NK-92 treated with Interleukin-12 subunit alpha and Interleukin-12 subunit beta, amount 100 ng/mL, for 24 hours (cell line): ENCODE results near the gene PDPK1.
A peak's percentile ranks its signal among the peaks of the same experiment; 100 is the strongest.
"Not testable (repeated sequence)": the region's sequence is repeated elsewhere in the genome, so short reads cannot be mapped to it uniquely, and the experiment has no call there.

Experiments
- DNase-seq: peaks from one replicate; lab custom pipeline; 2025; lab: John Stamatoyannopoulos, UW

The PDPK1 gene

DNA sequence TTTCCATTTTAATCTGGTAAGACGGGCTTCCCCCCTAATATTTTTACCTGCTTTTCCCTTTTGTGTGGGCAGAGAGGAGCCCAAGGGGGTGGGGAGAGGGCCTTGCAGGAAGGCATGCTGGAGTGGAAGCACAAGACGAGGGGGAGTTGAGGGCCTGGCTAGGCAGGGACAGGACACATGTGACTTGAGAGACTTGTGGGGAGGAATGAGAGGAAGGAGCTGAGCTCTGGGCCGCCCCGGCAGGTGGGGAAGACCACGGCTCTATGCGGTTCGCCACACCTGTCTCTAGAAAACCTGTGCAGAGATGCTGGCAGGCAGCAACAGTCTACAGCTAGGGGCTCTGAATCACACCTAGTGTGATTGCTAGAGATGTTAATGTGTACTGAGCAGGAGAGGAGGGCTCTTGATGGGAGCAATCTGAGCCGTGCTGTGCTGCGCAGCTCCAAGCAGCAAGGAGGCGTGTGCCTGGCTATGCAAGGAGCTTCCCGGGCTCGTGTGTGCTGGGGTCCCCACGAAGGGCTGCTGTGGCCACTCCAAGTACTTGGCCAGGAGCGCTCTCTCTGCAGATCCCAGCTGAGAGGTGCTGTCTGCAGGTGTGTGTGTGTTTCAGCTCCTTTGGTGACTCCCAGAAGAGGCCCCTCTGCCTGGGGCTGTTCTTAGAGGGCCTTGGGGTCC, 50.2 kb downstream of the PDPK1 start:
- DNase-seq, result no peak

DNA sequence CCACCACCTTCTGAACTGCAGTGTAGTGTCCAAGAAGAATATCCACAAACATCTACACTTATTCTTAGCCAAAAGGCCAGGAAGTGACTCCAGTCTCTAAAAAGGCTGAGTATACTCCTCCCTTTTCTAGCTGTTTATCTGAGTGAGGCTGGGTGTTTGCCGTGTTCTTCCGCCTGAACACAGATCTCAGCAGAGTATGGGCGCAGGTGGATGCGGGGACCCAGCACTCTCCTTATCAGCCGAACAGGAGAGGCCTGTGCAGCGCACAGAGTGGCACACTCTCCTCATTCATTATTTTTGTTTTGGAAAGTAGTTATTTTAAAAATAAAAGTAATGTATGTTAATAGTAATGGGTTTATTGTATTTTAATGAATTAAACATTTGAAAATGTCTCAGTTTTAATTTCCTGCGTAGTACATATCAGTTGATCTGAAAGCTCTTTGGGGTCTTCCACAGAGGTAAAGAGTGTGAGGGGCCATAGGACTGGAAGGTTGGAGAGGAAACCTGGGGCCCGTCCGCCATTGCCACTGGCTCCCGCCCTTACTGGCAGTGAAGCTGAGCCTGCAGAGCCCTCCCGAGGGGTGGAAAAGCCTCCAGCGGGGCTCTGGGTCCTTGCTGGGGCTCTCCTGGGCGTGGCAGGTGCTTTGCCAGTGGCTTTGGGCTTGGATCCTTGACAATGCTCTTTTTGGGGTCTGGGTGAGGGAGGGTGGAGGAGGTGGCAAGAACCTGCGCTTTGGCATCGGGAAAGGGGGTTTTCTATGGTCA, 53.8 kb downstream of the PDPK1 start:
- DNase-seq, result no peak

DNA sequence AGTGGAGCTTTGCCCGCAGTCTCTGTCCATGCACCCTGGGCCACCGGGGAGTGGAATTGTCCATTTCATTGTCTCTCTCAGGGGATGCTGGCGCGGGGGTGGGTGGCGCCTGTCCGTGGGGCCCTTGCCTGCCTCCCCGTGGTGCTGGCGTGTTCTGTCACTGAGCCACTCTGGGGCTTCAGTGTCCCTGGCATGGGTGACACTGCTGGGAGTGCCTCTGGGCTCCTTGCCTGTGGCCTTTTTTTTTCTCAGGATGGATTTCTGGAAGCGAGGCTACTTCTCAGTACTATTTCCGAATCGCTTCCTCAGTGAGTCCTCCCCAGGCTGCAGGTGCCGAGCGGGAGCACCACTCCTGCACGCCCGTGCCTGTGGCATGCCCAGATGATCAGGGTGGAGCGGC, 55.0 kb downstream of the PDPK1 start:
- DNase-seq, result no peak

DNA sequence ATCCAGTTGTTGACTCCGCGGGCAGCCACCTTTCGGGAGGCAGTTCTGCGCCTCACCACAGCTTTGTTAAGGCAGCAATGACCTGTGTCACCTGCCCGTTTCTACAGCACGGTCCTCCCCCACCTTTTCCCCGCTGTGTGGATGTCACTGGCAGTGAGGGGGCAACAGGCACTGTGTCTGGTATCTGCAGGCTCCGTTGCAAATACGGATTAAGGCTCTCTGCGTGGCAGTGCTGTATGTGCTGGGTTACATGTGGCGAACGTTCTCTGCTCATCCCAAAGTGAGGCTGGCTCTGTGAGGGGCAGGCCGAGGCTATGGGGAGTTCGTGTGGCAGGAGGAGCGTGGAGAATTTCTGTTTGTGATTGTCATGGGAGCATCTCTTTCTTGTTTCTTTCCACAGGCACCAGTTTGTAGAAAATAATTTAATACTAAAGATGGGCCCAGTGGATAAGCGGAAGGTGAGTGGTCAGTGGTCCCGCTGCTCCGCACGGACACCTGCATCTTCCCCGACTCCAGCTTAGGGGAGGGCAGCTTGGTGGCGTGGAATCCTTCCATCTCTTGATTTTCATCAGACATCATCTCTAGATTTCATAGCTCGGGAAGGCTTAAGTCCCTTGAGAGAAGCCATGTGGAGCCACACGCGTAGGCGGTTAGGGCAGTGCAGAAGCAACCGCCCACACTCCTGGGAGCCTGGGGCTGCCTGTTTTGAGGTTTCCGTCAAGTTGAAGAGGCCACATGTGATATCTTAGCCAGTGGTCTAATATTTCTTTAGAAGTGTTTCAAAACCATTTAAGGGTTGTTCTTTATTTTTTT, 57.8 kb downstream of the PDPK1 start:
- DNase-seq, result no peak

DNA sequence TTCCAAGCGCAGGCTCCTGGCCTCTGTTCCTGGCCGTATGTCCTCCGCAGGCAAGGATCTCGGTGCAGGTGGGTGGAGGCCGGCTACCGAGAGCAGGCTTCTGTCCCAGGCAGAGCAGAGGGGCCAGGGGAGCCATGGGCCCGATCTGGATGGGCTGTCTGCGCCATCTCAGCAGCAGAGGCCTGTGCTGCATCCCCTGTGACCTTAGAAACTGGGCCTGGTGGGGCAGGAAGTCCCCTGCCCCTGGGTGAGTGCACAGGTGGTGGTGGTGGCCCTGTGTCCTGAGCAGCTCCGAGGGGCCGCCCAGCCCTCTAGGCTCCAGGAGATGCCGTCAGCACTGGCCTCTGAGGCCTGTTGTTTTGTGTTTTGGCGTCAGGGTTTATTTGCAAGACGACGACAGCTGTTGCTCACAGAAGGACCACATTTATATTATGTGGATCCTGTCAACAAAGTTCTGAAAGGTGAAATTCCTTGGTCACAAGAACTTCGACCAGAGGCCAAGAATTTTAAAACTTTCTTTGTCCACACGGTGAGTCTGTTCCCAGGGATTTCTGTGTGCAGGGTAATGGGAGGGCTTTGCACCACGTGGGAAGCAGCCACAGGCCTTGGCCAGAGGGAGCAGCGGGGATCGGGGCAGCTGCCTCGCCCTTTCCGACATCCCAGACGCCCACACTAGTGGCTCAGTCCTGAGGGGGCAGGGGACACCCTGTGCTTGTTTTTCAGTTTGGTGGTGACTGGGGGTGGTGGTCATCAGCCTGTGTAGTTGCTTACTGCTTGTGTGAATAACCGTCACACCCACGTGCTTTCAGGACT, 59.1 kb downstream of the PDPK1 start:
- DNase-seq, result no peak

DNA sequence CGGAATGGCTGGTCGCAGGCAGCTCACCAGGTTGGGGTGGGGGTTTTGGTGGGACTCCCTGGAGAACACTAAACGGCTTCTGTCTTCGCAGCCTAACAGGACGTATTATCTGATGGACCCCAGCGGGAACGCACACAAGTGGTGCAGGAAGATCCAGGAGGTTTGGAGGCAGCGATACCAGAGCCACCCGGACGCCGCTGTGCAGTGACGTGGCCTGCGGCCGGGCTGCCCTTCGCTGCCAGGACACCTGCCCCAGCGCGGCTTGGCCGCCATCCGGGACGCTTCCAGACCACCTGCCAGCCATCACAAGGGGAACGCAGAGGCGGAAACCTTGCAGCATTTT, 59.7 kb downstream of the PDPK1 start:
- no peak for DNase-seq

DNA sequence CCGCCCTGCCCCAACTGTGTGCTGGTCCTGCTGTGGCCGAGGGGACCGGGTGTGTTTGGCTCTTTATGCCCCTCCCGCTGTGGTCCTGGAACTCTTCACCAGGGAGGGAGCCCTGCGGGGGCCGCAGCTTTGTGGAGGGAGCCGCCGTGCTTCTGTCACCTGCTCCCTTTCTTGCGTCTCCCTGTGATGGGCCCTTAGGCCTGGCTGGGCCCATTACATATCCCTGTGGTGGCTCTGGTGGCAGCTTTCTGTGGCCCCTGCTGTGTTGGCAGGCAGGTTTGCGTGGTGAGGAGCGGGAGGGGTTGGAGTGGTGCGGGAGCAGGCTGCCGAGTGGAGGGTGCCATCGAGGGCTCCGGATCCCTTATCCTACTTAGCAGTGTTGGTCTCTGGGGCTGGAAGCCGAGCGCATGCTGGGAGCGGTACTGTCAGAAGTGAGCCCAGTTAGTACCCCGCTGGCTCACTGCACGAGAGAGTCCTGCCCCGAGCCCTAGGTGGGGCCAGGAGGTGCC, 60.4 kb downstream of the PDPK1 start:
- no peak for DNase-seq

DNA sequence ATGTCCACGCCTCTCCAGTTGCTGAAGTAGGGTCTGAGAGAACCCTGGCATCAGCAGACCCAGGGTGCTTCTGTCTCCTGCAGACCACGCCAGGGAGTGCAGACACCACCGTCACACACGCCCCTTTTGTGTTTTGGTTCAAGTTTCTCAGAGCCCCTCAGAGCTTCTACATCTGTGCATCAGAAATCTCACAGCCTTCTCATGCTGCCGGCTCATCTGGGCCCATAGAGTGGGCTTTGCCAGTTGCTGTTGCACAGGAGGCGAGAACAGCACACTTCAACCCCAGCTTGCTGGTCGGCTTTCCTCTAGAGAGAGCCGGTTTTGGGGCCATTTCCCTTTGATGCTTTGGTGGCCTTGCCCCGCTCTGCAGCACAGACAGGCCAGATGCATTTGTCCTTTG, 60.9 kb downstream of the PDPK1 start:
- no peak for DNase-seq

DNA sequence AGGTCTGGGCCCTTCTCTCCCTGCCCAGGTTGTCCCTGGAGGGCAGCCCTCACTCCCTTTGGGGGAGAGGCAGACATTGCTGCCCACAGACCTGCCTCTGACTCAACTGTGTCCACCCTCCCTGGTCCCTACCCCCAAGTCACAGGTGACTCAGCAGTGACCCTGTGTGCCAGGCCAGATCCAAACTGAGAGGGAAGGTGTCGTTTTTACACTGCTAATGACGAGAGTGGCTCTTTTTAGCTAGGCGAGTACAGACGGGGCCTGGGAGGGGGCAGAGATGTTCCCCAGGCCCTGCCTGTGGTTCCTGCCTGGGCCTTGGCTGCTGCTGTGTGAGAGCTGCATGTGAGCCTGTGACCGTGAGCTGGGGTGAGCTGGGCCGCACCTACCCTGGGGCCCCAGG, 61.3 kb downstream of the PDPK1 start:
- not testable (repeated sequence) for DNase-seq

DNA sequence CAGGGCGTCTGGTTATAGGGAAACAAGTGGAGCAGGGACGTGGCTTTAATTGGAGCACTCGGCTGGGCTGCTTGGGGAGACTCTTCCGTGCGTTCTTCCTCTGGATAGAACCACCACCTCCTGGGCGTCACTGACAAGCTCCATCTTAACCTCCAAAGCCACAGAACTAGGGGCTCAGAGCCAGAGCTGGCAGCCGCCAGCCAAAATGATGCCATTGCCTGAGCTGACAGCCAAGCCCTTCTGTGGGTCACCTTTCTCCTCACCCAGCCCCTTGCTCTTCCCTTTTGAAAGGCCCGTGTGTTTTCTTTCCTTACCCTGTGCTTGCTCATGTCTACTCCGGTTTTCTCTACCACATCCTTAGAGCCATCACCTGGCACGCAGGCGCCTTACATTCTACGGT, 62.0 kb downstream of the PDPK1 start:
- not testable (repeated sequence) for DNase-seq

DNA sequence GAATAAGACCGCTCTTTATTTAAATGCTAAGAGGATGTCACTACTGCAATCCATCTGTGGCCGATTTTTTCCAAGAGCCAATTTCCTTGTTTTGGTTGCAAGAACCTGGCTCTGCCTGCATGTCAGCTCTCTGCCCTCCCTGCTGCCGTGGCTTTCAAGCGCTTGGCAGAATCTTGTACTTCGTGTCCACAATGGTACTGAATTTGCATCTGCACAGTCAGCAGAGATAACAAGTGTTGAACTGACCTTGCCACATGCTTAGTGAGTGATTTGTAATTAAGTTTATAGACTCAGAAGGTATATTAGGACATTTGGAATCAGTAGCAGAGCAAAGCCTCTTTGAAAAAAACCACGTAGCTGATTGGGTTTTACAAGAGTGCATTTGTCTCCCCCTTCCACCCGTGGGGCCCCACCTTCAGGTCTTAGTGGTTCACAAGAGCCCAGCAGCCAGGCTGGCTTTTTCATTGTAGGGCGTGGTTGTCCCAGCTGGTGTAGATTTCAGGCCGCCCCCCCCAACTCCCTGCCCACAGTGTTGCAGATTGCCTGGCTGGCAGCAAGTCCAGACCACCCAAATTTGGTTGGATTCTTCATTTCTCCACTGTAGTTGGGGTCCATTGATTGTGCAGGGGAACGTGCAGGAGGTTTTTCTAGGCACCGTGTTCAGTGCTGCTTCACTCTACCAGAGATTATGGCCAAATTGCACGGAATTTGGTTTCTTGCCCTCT, 63.6 kb downstream of the PDPK1 start:
- not testable (repeated sequence) for DNase-seq

DNA sequence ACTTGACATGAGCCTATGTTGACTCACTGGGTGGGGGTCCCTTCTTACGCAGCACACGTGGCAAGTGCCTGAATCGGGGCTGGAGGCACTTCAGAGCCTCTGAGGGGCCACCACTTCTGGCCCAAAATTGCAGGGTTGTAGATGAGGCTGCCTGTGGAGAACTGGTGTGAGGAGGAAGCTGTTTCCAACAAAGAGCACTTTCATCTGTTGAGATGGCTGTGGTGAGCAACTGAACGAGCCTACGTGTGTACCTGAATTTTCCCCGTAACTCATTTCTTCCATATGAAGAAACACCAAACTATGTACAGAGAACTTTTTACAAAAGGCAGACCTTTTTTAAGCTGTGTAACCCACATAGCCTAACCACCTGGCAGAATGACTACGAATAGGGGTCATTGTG, 64.4 kb downstream of the PDPK1 start:
- not testable (repeated sequence) for DNase-seq

DNA sequence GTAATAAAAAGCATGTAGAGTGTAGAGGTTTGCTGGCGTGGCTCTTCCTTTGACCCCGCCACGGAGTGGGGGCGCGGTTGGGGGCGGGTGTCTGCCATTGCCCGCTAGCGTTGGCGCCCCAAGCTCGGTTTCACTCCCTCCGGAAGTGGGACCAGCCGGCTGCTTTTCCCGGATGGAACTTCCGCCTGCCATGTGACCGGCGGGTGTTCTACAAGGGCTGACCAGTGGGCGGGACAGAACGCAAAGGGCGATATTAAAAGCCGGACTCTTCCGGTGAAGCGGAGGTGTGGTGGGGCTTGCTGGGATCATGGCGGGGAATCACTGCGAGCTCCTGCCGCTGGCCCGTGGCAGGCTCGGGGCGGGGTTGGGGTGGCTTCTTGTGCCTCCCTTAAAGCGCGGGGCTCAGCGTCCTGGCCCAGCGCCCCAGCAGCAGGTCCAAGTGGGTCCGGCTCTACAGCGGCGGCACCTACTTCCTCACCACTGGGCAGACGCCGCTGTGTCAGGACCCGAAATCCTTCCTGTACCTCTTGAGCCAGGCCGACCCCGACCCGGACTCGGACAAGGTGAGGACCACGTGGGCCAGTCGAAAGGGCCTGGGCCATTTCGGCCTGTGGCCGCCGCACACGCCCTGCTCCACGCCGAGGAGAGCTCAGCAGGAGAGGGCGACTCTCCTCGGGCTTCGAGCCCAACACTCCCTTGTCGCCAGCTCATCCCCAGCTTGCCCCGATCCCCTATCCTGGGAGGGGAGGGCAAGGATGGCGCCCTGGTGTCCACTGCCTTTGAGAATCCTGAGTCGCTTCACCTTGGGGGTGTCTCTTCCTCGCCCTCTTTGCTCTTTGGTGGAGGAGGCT, 65.6 kb downstream of the PDPK1 start:
- DNase-seq, result peak; percentile 91

DNA sequence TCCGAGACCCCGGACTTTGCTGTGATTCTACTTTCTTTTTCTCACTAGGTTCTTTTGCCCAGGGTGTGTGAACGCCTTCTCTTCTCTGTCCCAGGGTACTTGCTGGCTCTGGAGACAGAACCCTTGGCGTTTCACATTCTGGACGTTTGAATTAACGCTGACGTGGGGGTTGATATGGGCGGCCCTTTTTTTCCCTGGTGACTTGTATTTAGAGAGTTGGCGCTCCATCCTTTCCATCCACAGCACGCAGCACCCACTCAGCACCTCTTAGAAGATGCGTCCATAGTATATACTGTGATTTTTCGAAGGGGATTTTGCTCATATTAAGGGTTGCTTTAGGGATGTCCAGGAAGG, 66.2 kb downstream of the PDPK1 start:
- DNase-seq, result not testable (repeated sequence)

DNA sequence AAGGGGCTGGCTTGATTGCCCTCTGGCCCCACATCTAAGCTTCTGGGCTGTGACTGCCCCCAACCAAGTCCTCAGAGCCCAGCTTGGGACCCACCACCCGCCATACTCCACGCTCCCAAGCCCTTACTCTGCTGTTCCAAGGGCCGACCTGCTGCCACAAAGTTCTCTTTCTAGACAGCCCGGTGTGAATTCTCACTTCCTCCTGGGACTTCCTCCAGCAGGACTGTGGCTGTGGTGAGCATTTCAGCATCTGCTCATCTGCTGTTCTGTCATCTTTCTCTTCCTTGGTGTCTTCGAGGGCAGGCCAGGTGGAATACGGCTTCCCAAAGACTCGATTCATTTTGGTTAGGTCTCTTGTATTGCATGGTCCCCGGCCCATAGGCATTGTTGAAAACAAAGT, 69.0 kb downstream of the PDPK1 start:
- not testable (repeated sequence) for DNase-seq

DNA sequence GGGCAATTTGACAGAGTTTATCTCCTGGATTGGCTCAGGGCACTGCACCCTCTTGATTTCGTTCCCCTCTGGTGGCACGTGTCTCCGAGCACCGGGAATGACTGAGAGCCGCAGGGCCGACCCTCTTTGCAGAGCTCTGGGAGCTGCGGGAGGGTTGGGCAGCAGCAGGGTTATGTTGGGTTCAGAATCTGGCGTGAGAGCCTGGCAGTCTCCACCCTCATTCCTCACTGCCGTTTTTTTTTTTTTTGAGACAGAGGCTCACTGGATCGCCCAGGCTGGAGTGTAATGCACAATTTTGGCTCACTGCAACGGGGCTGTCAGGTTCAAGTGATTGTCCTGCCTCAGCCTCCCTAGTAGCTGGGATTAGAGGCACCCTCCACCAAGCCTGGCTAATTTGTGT, 71.5 kb downstream of the PDPK1 start:
- not testable (repeated sequence) for DNase-seq

DNA sequence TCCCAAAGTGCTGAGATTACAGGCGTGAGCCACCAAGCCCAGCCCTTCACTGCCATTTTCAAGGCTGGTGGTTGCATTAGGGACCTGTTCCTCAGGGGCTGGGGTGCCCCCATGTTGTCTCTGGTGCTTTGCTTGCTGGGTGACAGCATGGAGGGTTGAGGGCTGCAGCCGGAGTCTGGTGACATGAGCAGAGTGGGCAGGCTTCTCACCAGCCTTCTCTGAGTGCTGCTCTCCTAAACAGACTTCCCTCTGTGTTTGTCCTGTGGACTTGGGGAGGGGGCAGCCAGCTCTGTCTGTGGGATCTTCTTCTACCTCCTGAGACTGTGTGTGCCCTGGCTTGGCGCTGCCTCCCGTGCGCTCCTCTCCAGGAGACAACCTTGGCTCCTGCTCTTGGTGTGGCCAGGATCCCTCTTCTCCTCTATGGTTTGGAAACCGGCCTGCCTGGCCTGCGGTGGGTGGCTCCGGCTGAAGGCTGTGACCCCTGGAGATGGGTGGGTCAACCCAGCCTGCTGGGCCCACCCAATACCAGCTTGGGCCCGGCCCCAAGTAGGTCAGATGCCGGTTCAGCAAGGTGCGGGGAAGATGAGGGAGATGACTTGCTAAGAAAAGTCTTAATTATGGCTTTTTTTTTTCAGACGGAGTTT, 72.1 kb downstream of the PDPK1 start:
- DNase-seq, result no peak

DNA sequence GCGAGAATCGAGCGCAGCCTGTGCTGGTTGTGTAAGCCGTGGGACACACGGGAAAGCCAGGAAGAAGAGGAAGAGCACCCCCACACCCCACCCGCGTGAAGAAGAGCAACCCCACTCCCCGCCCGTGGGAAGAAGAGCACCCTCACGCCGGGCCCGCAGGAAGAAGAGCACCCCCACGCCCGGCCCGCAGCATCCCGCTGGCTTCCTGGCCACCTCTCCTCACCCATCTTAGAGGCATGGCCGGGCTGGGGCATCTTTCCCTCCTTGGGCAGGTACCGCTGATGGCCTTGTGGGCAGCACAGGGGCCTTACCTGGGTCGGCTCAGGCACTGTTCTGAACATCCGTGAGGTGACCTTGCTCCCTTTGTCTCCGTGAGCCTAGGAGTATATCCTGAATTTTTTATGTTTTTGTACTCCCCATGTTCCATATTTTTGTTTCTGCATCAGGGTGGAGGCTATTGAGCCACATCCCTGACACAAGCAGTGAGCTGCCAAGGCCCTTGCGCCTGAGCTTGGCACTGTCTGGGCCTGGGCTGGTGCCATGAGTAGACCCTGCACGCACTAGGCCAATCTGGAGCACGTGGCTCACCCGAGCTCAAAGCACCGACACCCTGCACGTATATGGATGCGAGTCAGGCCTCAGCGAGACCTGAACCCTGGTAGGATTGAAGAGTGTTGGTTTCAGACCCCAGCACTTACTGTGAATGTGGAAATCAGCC, 73.1 kb downstream of the PDPK1 start:
- no peak for DNase-seq

DNA sequence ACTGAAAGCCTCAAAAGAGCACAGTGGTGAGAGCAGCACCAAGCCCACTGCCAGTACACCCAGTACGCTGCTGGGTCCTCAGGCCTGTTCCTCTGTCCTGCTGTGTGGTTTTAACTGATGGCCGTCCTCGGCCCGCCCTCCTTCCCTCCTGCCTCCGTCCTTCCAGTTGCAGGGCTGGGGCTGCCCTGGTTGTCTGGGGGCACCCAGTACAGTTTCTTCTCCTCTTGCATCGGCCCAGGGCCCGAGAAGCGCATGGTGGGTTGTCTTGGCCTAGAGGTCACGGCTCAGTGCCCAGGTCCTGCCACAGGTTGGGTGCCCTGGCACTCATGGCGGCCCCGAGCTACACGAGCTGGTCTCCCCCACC, 73.7 kb downstream of the PDPK1 start:
- DNase-seq, result no peak
